Endothelial cell of hepatic sinusoid (primary cell): ENCODE measurements around the gene DIP2C.
"Not testable (repeated sequence)": the region's sequence is repeated elsewhere in the genome, so short reads cannot be mapped to it uniquely, and the experiment has no call there.

ENCODE experiments used
- in situ Hi-C: cut with HindIII; loops from 2 replicates; pipeline ENCODE4 v1.10.0; 2017; ENCODE audit warnings: low sequenced_read_pairs

Gene DIP2C

GRCh38 chr10:546971-547590 is 142.4 kb downstream of the DIP2C start:
- in situ Hi-C loops = no loop called here

DNA sequence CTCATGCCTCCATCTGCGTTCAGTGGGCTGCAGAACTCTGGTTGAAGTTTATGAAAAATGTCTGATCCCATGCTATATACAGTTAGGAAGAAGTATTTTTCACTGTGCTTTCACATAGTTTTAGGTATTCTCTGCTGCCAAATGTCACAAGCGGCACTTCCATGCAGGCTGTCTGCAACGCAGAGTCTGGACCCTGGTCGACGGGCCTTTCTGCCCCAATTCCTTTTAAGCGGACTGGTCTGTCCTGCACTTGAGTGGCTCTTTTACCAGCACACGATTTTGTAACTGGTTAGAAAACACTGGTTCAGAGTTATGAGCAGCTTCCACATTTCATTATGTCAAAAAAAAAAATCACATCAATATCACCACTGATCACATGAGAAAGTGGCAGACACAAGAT is 143.0 kb downstream of the DIP2C start:
- in situ Hi-C loops = no loop called here

GRCh38 chr10:543862-544822 is 145.3 kb downstream of the DIP2C start:
- in situ Hi-C loops = no loop called here

DNA sequence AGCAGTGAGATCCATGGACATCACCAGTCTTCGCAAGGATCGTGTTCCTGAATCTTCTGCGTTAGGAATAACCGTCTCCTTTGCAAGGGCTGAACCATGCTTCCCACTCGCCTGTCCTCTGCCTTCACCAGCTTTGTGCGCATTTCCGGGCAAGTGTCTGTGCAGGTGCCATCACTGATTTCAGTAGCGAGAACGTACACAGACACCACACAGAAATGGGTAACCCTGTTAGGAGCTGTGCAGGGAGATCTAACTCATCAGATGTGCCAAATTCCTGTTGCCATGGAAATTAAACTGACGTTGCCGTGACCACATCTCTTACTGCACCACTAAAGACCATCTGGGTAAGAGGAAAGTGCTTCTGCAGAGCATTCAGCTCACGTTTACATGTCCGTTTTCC is 146.3 kb downstream of the DIP2C start:
- in situ Hi-C loops = no loop called here

GRCh38 chr10:541750-542371 is 147.6 kb downstream of the DIP2C start:
- in situ Hi-C loops = no loop called here

- in situ Hi-C loops = no loop called here
Measured at GRCh38 chr10:541041-541440, 148.4 kb downstream of the DIP2C start.

- in situ Hi-C loops = no loop called here
Measured at GRCh38 chr10:538895-539294, 150.6 kb downstream of the DIP2C start.

DNA sequence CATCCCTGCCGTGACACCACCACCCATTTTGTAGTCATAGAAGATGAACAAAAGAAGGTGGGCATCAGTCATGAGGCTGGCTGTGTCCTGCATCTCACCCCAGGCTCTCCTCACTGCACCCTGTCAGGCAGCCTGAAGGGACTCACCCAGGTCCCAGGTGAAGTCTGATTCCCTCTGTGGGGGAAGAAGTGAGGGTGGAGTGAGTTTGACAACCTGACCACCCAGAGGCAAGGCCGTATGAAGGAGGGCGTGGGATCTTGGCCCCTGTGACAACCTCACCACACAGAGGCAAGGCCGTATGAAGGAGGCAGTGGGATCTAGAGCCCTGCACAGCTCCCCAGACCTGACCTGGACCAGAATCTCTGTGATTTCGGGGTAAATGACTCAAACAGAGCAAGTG is 152.5 kb downstream of the DIP2C start:
- in situ Hi-C loops = no loop called here

GRCh38 chr10:536371-536925 is 153.0 kb downstream of the DIP2C start:
- in situ Hi-C loops = no loop called here

GRCh38 chr10:535952-536351 is 153.5 kb downstream of the DIP2C start:
- in situ Hi-C loops = no loop called here

- in situ Hi-C loops = no loop called here
Measured at GRCh38 chr10:535051-535450, 154.4 kb downstream of the DIP2C start.

GRCh38 chr10:534047-534566 is 155.4 kb downstream of the DIP2C start:
- in situ Hi-C loops = no loop called here

GRCh38 chr10:533611-534010 is 155.9 kb downstream of the DIP2C start:
- in situ Hi-C loops = no loop called here

- in situ Hi-C loops = no loop called here
Measured at GRCh38 chr10:533186-533585, 156.3 kb downstream of the DIP2C start.

- in situ Hi-C loops = not testable (repeated sequence)
Measured at GRCh38 chr10:532331-532730, 157.1 kb downstream of the DIP2C start.

GRCh38 chr10:531541-531940 is 157.9 kb downstream of the DIP2C start:
- in situ Hi-C loops = no loop called here

DNA sequence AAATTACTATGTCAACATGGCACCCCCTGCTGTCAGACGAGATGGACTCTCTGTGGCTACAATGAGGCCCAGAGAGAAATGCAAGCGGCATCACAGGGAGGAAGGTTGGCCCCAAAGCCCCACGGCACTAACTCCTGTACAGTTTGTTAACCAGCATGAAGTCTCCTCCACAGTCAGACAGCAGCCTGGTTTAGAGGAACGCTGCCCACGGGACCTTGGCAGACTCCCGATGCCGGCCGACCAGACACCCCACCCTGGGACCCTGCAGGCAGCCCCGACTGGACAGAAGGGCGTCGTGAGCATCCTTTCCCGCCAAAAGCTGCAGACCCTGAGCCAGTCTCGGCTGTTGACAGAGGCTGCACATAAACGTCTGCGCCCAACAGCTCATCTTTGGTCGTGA is 158.8 kb downstream of the DIP2C start:
- in situ Hi-C loops = no loop called here

GRCh38 chr10:529468-530230 is 159.8 kb downstream of the DIP2C start:
- in situ Hi-C loops = no loop called here

- in situ Hi-C loops = no loop called here
Measured at GRCh38 chr10:528173-529165, 161.0 kb downstream of the DIP2C start.
